ENCODE data around the gene ABCA10.
"Not testable (repeated sequence)": the region's sequence is repeated elsewhere in the genome, so short reads cannot be mapped to it uniquely, and the experiment has no call there.

ABCA10 gene

DNA sequence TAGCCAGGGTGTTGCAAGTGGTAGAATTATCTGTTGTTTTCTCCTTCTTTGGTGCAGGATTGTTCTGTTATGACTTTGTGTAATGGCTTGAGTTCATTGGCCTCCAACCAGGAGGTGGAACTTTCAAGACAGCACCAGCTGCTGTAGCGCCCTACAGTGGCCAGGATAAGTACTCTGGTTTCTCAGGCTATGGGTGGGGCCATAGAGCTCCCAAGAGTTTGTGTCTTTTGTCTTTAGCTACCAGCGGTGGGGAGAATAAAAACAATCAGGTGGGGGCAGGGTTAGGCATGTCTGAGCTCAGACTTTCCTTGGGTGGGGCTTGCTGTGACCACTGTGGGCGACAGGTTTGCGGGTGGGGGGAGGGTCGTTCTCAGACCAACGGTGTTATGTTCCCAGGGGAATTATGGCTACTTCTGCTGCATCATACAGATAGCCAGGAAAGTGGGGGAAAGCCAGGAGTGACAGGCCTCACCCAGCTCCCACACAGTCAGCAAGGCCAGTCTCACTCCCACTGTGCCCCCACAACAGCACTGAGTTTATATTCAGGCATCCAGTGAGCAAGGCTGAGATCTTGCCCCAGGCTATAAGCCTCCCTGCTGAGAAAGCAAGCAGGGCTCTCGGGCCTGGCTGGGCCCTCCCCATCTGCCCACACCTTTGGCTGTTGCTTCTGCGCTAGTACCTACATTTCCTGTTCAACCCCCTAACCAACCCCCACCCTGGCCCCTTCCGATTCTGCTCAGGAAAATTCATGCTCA, 15.4 kb downstream of the ABCA10 start:
- H3K4me3 ChIP-seq (ENCODE audit: control insufficient read depth, low read depth, low read length), result no peak overlapping the region
- no peak for DNase-seq (ENCODE audit: low read depth)
- TF ChIP-seq, protein P1, sequence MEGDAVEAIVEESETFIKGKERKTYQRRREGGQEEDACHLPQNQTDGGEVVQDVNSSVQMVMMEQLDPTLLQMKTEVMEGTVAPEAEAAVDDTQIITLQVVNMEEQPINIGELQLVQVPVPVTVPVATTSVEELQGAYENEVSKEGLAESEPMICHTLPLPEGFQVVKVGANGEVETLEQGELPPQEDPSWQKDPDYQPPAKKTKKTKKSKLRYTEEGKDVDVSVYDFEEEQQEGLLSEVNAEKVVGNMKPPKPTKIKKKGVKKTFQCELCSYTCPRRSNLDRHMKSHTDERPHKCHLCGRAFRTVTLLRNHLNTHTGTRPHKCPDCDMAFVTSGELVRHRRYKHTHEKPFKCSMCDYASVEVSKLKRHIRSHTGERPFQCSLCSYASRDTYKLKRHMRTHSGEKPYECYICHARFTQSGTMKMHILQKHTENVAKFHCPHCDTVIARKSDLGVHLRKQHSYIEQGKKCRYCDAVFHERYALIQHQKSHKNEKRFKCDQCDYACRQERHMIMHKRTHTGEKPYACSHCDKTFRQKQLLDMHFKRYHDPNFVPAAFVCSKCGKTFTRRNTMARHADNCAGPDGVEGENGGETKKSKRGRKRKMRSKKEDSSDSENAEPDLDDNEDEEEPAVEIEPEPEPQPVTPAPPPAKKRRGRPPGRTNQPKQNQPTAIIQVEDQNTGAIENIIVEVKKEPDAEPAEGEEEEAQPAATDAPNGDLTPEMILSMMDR (conservative IDR thresholded peaks at IDR 0.05; ENCODE audit: control insufficient read depth, insufficient read depth, low read depth, low read length), result no peak

DNA sequence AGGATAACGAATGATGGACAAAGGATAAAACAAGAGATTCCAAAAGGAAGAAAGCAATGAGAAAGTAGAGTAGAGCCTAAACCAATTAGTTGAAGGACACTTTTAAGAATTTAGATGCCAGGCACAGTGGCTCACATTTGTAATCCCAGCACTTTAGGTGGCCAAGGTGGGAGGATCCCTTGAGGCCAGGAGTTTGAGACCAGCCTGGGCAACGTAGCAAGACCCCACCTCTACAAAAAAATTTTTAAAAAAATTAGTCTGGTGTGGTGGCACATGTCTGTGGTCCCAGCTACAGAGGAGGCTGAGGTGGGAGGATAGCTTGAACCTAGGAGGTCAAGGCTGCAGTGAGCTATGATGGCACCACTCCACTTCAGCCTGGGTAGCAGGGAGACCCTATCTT, 20.0 kb downstream of the ABCA10 start:
- no peak overlapping the region for H3K4me3 ChIP-seq (ENCODE audit: control insufficient read depth, low read depth, low read length)
- TF ChIP-seq, protein P1 (conservative IDR thresholded peaks at IDR 0.05; ENCODE audit: control insufficient read depth, insufficient read depth, low read depth, low read length), result no peak
- no peak for DNase-seq (ENCODE audit: low read depth)

DNA sequence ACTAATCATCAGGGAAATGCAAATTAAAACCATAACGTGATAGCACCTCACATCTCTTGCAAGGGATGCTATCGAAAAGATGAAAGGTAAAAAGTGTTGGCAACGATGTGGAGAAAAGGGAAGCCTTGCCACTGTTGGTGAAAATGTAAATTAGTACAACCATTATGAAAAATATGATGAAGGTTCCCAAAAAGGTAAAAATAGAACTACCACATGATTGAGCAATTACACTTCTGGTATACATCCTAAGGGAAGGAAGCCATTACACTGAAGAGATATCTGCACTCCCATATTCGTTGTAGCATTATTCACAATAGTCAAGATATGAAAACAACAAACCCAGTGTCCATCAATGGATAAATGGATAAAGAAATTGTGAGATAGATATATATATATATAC, 21.5 kb downstream of the ABCA10 start:
- TF ChIP-seq, protein P1 (conservative IDR thresholded peaks at IDR 0.05; ENCODE audit: control insufficient read depth, insufficient read depth, low read depth, low read length), result no peak
- DNase-seq (ENCODE audit: low read depth), result no peak
- no peak overlapping the region for H3K4me3 ChIP-seq (ENCODE audit: control insufficient read depth, low read depth, low read length)

DNA sequence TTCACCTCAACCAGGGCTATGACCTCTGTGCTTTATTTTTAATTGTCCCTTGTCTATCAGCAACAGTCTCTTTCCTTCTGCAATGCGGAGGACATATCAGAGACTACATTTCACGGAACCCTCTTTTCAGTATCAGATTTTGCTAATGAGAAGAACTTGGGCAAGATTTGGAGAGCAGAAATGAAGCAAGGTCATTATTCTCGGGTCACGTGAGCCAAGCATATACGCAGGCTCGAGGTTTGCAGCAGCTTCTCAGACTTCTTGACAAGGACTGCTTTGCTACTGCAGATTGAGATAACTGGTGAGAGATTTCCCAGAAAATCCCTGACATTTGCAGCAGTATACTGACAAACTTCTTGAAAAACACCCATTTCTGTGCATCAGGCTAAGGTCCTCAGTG, 30.4 kb downstream of the ABCA10 start:
- TF ChIP-seq, protein P1 (conservative IDR thresholded peaks at IDR 0.05; ENCODE audit: control insufficient read depth, insufficient read depth, low read depth, low read length), result no peak

DNA sequence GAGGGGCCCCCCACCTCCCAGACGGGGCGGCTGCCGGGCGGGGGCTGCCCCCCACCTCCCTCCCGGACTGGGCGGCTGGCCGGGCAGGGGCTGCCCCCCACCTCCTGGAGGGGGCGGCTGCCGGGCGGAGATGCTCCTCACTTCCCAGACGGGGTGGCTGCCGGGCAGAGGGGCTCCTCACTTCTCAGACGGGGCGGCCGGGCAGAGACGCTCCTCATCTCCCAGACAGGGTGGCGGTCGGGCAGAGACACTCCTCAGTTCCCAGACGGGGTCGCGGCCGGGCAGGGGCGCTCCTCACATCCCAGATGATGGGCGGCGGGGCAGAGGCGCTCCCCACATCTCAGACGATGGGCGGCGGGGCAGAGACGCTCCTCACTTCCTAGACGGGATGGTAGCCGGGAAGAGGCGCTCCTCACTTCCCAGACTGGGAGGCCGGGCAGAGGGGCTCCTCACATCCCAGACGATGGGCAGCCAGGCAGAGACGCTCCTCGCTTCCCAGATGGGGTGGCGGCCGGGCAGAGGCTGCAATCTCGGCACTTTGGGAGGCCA, 32.4 kb downstream of the ABCA10 start:
- DNase-seq (ENCODE audit: low read depth), result not testable (repeated sequence)

More for the DNA sequence above, 30.4 kb downstream of the ABCA10 start:
- DNase-seq (ENCODE audit: low read depth), result no peak
- no peak overlapping the region for H3K4me3 ChIP-seq (ENCODE audit: control insufficient read depth, low read depth, low read length)

DNA sequence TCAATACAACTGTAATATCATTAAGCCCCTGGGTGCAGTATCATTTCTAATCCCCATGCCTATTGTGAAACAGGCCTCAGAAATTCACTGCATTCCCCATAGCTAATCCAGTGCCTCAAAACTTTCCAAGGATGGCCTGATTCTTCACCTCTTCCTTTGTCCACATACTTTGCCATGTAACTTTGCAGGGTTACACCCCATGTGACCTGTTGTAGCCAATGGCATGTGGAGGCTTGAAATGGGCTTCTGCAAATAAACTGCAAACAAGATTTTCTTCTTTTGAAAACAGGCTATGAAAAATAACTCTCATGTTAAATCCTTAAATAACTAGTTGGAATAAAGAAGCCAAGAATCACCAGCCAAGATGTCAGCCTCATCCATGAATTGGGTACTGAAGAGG, 35.9 kb downstream of the ABCA10 start:
- TF ChIP-seq, protein P1 (conservative IDR thresholded peaks at IDR 0.05; ENCODE audit: control insufficient read depth, insufficient read depth, low read depth, low read length), result no peak

More for the DNA sequence above, 32.4 kb downstream of the ABCA10 start:
- H3K4me3 ChIP-seq (ENCODE audit: control insufficient read depth, low read depth, low read length), result not testable (repeated sequence)

DNA sequence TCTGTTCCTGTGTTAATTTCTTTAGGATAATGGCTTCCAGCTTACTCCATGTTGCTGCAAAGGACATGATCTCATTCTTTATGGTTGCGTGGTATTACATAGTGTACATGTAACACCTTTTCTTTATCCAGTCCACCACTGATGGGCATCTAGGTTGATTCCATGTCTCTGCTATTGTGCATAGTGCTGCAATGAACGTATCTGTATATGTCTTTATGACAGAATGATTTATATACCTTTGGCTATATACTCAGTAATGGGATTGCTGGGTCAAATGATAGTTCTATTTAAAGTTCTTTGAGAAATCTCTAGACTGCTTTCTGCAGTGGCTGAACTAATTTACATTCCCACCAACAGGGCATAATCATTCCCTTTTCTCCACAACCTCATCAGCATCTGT, 39.8 kb downstream of the ABCA10 start:
- DNase-seq (ENCODE audit: low read depth), result no peak
- H3K4me3 ChIP-seq (ENCODE audit: control insufficient read depth, low read depth, low read length), result no peak overlapping the region
- TF ChIP-seq, protein P1 (conservative IDR thresholded peaks at IDR 0.05; ENCODE audit: control insufficient read depth, insufficient read depth, low read depth, low read length), result no peak

More for the DNA sequence above, 35.9 kb downstream of the ABCA10 start:
- no peak for DNase-seq (ENCODE audit: low read depth)
- no peak overlapping the region for H3K4me3 ChIP-seq (ENCODE audit: control insufficient read depth, low read depth, low read length)
